ENCODE measurements around the gene LYRM4.

LYRM4 gene

DNA sequence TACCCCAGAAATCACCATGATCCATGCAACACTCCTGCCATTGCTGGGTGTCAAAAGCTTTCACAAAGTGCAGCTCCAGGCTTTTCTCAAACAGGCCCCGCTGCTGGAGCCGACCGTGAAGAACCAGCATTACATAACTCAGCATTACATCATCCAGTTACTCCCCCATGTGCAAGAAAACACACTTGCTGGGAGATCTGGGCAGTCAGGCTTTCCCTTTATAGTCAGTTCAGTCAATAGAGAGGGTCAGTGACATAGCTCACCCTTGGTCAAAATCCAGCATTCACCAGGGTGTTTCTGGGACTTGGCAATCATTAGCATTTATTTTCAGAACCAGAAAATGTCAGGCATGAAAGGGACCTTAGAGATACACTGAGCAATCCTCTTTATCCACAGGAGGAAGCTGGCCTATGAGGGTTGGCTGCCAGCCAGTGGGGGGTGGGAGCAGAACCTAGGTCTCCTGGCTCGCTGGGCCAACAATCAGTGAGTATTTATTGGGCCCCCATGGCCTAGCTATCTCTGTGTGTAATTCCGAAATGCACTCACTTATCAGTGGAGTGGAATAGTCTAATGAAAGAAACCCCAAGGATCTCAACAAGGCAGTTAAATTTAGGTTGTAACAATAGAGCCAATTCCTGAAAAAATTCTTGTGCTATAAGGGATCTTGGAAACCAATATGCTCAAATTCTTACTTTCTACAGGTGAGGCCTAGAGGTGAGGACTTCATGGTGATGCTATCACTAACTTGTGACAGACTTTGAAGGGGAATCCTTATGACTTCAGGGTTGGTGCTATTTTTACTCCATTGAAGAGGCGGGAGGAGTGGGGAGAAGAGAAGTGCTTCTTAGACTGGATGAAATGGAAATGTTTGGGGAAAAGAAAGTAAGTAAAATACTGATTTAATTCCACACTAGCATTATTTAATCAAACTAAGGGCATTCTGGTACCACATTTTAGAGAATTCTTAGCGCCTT is 54.6 kb downstream of the LYRM4 start:
- DNase-seq (ENCODE audit: low read depth): no peak

GRCh38 chr6:5205035-5205507 is 55.7 kb downstream of the LYRM4 start:
- DNase-seq (ENCODE audit: low read depth): no peak

- no peak for DNase-seq (ENCODE audit: low read depth)
Measured at GRCh38 chr6:5204376-5204775, 56.4 kb downstream of the LYRM4 start.

GRCh38 chr6:5203546-5203945 is 57.2 kb downstream of the LYRM4 start:
- DNase-seq (ENCODE audit: low read depth): no peak

GRCh38 chr6:5202941-5203340 is 57.8 kb downstream of the LYRM4 start:
- no peak for DNase-seq (ENCODE audit: low read depth)

DNA sequence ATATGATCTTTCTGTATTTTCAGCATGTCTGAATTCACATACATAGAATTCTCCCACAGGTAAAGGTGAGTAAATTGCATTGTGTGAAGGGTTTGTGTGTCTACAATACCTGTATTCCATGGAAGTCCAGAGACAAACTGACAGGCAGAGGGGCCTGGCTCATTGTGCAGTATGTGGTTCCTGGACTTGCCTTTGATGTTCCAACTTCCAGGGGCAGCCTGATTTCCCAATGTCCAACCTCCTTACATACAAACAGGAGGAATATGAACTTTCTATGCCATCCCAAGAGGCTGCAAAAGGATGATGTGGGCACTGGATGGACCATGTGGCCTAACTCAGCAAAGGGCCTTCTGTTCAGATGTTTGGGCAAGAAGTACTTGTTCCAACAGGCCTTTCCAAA is 58.5 kb downstream of the LYRM4 start:
- no peak for DNase-seq (ENCODE audit: low read depth)

DNA sequence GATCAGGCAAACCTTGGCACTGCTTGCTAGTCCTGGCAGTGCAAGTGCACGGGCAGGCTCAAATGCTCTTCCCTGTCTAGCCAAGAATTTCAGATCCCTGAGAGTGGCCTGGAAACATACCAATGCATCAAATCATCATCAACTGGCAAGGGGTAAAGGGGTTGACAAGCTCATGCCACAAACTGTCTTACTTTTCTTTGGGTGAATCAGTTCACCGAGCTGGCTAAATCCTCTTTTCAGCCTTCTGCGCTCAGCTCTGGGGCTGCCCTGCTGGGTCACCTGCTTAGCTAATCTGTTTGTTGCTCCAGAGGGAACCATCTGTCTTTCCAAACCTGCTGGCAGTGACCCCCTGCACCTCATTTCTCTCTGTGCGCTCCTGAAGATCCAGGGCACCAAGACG is 59.5 kb downstream of the LYRM4 start:
- DNase-seq (ENCODE audit: low read depth): no peak

GRCh38 chr6:5199702-5200101 is 61.0 kb downstream of the LYRM4 start:
- DNase-seq (ENCODE audit: low read depth): no peak

GRCh38 chr6:5199283-5199682 is 61.5 kb downstream of the LYRM4 start:
- no peak for DNase-seq (ENCODE audit: low read depth)

DNA sequence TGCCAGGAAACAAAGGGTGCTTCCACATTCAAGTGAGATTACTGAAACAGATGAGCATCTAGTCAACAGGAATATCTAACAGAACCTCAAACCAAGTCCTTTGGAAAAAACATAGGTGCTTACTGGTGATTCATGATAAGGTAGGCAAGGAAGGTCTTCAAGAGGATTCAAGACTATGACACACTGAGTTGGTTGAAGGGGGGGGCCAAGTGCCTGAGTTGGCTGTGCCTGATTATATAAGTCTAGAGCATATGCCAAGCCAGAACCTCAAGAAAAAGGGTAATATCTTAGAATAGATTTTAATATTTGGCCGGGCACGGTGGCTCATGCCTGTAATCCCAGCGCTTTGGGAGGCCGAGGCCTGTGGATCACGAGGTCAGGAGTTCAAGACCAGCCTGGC is 63.7 kb downstream of the LYRM4 start:
- no peak for DNase-seq (ENCODE audit: low read depth)

GRCh38 chr6:5192135-5192794 is 68.5 kb downstream of the LYRM4 start:
- no peak for DNase-seq (ENCODE audit: low read depth)

GRCh38 chr6:5191722-5192121 is 69.0 kb downstream of the LYRM4 start:
- no peak for DNase-seq (ENCODE audit: low read depth)

- no peak for DNase-seq (ENCODE audit: low read depth)
Measured at GRCh38 chr6:5191222-5191621, 69.5 kb downstream of the LYRM4 start.

GRCh38 chr6:5190507-5190906 is 70.2 kb downstream of the LYRM4 start:
- DNase-seq (ENCODE audit: low read depth): peak; percentile 43

DNA sequence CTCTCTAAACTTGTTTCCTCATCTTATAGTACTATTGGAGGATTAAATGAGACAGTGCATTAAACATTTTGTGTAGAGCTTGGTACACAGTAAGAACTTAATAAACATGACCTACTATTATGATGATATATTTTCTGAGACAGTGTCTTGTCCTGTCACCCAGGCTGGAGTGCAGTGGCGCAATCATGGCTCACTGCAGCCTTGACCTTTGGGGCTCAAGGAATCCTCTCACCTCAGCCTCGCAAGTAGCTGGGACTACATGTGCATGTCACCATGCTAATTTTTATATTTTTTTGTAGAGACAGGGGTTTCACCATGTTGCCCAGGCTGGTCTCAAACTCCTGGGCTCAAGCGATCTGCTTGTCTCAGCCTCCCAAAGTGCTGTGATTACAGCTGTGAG is 72.1 kb downstream of the LYRM4 start:
- no peak for DNase-seq (ENCODE audit: low read depth)

DNA sequence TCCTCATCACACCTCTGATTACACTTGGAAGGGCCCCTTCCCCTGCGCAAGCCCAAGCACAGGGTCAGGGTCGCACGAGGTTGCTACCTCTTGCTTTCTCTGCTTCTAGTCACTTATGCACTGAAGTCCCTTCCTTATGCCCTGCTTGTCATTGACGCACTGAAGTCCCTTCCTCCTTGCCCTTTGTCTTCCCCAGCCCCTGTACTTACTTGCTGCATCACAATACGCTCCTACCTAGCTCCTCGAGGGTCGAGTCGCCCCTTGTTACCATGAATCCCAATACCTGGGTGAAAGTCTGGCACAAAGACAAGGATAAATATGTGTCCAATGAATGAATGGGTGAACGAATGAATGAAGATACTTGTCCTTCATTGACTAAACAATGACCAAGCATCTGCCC is 75.9 kb downstream of the LYRM4 start:
- no peak for DNase-seq (ENCODE audit: low read depth)

DNA sequence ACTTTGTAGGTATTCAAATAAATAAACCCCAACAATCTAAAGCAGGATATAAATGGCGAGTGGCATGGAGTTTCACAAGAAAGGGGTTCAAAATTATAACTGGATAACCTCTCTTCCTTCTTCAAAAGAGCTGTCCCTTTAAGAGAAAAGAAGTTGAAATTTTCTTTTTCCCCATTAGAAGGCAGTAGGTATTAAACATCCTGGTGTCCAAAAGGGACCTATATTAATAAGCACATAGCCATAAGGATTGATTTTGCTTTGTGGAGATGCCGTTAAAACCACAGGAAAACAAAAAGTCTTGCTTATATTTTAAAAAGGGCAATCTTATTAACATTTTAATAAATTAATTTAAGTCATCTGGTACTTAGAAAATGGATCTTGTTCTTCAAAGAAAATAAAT is 76.5 kb downstream of the LYRM4 start:
- no peak for DNase-seq (ENCODE audit: low read depth)

DNA sequence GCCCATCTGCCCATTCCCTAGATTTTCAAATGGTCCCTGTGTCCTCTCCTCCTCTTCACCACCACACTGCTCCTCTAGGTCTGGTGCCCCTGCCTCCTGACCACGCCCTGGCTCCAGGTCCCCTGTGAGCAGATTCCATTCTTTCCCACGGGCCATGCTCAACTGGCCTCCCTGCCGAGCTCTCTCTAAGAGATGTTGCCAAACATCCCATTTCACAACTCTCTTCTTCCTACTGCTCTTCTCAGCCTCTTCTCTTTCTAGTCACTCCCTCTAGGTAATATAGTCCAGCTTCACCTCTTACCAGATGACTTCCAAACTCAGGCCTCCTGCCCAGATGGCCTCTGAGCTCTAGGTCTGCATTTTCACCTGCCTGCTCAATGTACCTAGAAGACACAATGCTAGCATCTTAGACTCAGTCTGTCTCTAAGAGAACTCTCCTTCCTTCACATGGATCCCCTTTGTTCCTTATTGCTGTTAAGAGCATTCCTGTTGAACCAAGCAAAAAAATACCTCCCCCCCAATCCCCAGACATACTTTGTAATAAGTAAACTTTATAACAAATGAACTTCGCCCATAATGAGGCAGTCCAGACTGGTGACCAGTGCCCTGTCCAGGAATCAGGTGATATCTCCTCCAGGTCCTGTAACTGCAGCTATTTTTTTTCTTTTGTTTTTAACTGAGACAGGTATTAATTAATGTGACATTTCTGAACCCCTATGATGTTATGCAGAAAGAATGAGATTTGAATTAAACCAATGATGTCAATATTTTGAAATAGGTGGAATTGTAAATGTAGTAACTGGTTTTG is 79.0 kb downstream of the LYRM4 start:
- no peak for DNase-seq (ENCODE audit: low read depth)

DNA sequence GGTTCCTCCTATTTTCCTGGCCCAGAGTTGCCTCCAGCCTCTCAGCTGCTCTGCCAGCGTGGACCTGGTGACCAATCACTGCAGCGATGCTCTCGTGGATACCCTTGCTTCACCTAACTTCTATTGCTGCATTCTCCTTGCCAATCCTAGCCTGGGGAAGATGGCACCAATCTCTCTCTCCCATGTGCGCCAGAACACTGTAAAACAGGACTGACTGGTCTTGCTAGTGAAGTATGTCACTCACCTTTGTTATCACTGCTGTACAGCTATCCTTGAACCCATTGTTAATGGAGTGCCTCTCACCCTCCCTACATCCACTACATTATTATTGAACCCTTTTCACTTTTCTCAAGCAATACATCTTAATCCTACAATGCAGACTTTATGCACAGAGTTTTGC is 80.1 kb downstream of the LYRM4 start:
- DNase-seq (ENCODE audit: low read depth): no peak

- no peak for DNase-seq (ENCODE audit: low read depth)
Measured at GRCh38 chr6:5179917-5180316, 80.8 kb downstream of the LYRM4 start.

- no peak for DNase-seq (ENCODE audit: low read depth)
Measured at GRCh38 chr6:5178806-5179205, 81.9 kb downstream of the LYRM4 start.

DNA sequence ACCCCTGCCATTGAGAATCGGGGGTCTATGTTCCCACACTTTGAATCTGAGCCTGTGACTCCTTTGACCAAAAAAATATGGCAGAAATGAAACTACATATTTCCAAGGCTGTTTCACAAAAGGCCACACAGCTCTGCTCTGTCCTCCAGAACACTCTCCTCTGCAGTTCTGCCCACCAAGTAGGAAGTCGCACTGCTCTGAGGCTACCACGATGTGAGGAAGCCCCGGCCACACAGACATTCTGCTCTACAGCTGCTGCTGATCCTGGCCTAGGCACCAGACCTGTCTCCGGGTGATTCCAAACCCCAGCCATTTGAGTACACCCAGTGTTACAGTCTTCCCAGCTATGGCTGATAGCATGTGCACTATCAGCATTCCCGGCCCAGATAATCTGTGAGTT is 85.1 kb downstream of the LYRM4 start:
- no peak for DNase-seq (ENCODE audit: low read depth)

All from HS-27A (cell line).